HepG2 (cell line): ENCODE data around the gene ALX4. TPM values are rescaled to one million over a fixed set of nuclear protein-coding genes. Genes with fewer than 3 reads are reported as not detected.
A peak's percentile ranks its signal among the peaks of the same experiment; 100 is the strongest.

ENCODE experiments used
- CBX2 ChIP-seq, 2 experiments: fragments of 200-600 bp in 1 of 2; sonication (generic); formaldehyde crosslinking in 1 of 2; IDR thresholded peaks; 2 replicates each; pipeline versions ENCODE4 v1.7.0 to v1.8.1; 2018 to 2022; ENCODE audit warnings: low read depth in 2 of 2, low read length in 1 of 2, mild to moderate bottlenecking in 1 of 2, missing genetic modification reagents in 1 of 2
- CREB1 ChIP-seq, 2 experiments: fragments of 450-650 bp in 1 of 2; IDR thresholded peaks; 2 replicates each; pipeline ENCODE4 v1.6.1; 2016 to 2017; ENCODE audit warnings: control low read depth in 1 of 2, mild to moderate bottlenecking in 1 of 2, missing compliant biosample characterization in 1 of 2, missing genetic modification characterization in 1 of 2
- FOXP1 ChIP-seq, 2 experiments: fragments of 450-650 bp in 1 of 2; IDR thresholded peaks; 2 replicates each; pipeline ENCODE4 v1.6.1; 2017 to 2018; ENCODE audit warnings: antibody characterized with exemption in 1 of 2
- HNRNPUL1 ChIP-seq: fragments of 200-400 bp; formaldehyde crosslinking; IDR thresholded peaks from 2 replicates; pipeline ENCODE4 v1.6.1; 2017; ENCODE audit warnings: low read depth, mild to moderate bottlenecking, low read length, moderate library complexity
- JARID2 ChIP-seq: sonication (generic); formaldehyde crosslinking; IDR thresholded peaks from 2 replicates; pipeline ENCODE4 v1.8.1; 2023; ENCODE audit warnings: missing genetic modification reagents, inconsistent platforms; ENCODE audit not compliant: insufficient replicate concordance
- KLF15 ChIP-seq: sonication (generic); formaldehyde crosslinking; IDR thresholded peaks from 2 replicates; pipeline ENCODE4 v1.8.1; 2023; ENCODE audit warnings: borderline replicate concordance, mild to moderate bottlenecking, inconsistent platforms, missing genetic modification reagents, mixed read lengths
- MEIS2 ChIP-seq: sonication (generic); formaldehyde crosslinking; IDR thresholded peaks from 2 replicates; pipeline ENCODE4 v1.9.0; 2021; ENCODE audit warnings: mild to moderate bottlenecking, missing genetic modification reagents
- NFYB ChIP-seq: sonication (generic); formaldehyde crosslinking; IDR thresholded peaks from 2 replicates; pipeline ENCODE4 v1.4.0; 2020; ENCODE audit warnings: missing genetic modification reagents
- POGZ ChIP-seq: sonication (generic); formaldehyde crosslinking; IDR thresholded peaks from 2 replicates; pipeline ENCODE4 v1.4.0; 2020; ENCODE audit warnings: mild to moderate bottlenecking, missing genetic modification reagents
- PTBP1 ChIP-seq: fragments of 200-400 bp; formaldehyde crosslinking; IDR thresholded peaks from 2 replicates; pipeline ENCODE4 v1.6.1; 2018; ENCODE audit warnings: low read length, low read depth; ENCODE audit not compliant: poor library complexity, severe bottlenecking
- TBL1XR1 ChIP-seq: fragments of 150-350 bp; IDR thresholded peaks from 2 replicates; pipeline ENCODE4 v1.6.1; 2014; ENCODE audit warnings: borderline replicate concordance, low read length; ENCODE audit not compliant: partially characterized antibody
- ZFP36 ChIP-seq: fragments of 150-350 bp; IDR thresholded peaks from 2 replicates; pipeline ENCODE4 v1.6.1; 2018; ENCODE audit warnings: borderline replicate concordance, low read length, low read depth; ENCODE audit not compliant: partially characterized antibody
- ZGPAT ChIP-seq: IDR thresholded peaks from 2 replicates; pipeline ENCODE4 v1.6.1; 2016; ENCODE audit warnings: mild to moderate bottlenecking
- ZNF142 ChIP-seq: sonication (generic); formaldehyde crosslinking; IDR thresholded peaks from 2 replicates; pipeline ENCODE4 v1.4.0; 2020; ENCODE audit warnings: missing genetic modification reagents
- ZNF24 ChIP-seq: fragments of 450-650 bp; IDR thresholded peaks from 2 replicates; pipeline ENCODE4 v1.6.1; 2017; ENCODE audit warnings: antibody characterized with exemption, mild to moderate bottlenecking
- ZNF274 ChIP-seq: sonication (generic); formaldehyde crosslinking; IDR thresholded peaks from 2 replicates; pipeline ENCODE4 v1.5.1; 2020; ENCODE audit warnings: mild to moderate bottlenecking, missing genetic modification reagents
- ZNF354B ChIP-seq: sonication (generic); formaldehyde crosslinking; IDR thresholded peaks from 2 replicates; pipeline ENCODE4 v1.8.0; 2022; ENCODE audit warnings: mild to moderate bottlenecking, missing genetic modification reagents
- ZNF383 ChIP-seq: sonication (generic); formaldehyde crosslinking; IDR thresholded peaks from 2 replicates; pipeline ENCODE4 v1.4.0; 2020; ENCODE audit warnings: missing genetic modification reagents, mild to moderate bottlenecking, borderline replicate concordance
- ZNF564 ChIP-seq: sonication (generic); formaldehyde crosslinking; IDR thresholded peaks from 2 replicates; pipeline ENCODE4 v1.8.1; 2023; ENCODE audit warnings: mild to moderate bottlenecking, missing genetic modification reagents
- ZNF614 ChIP-seq: IDR thresholded peaks from 2 replicates; pipeline ENCODE4 v1.6.1; 2018; ENCODE audit warnings: missing biosample characterization, missing genetic modification reagents, inconsistent platforms, borderline replicate concordance
- ZNF775 ChIP-seq: sonication (generic); formaldehyde crosslinking; IDR thresholded peaks from 2 replicates; pipeline ENCODE4 v1.4.0; 2020; ENCODE audit warnings: missing genetic modification reagents, mild to moderate bottlenecking, moderate library complexity, borderline replicate concordance
- ZSCAN25 ChIP-seq: sonication (generic); formaldehyde crosslinking; IDR thresholded peaks from 2 replicates; pipeline ENCODE4 v1.8.0; 2022; ENCODE audit warnings: mild to moderate bottlenecking, missing genetic modification reagents
- polyA plus RNA-seq, 8 experiments: library from polyadenylated mRNA; depleted of rRNA in 3 of 8; stranded (reverse) in 7 of 8; unstranded in 1 of 8; fragments of >200 nt; fragmentation: Illumina TruSeq in 4 of 8; extraction: Trizol in 4 of 8; gene quantifications; 2 replicates each; pipeline versions ENCODE4 v1.2.1 to v1.2.3, GENCODE V29; 2011 to 2016; ENCODE audit warnings: low read depth in 4 of 8, missing spikeins in 1 of 8, mixed read lengths in 1 of 8; ENCODE audit not compliant: insufficient read depth in 1 of 8
- total RNA-seq, 5 experiments: library from RNA; depleted of rRNA; stranded (reverse); fragments of >200 nt; fragmentation: Illumina TruSeq; extraction: Trizol; gene quantifications; 2 replicates each; pipeline ENCODE4 v1.2.3, GENCODE V29; 2016; ENCODE audit warnings: low read depth in 1 of 5

The ALX4 gene
- total and polyA plus RNA-seq, 2 of the 13 experiments (the other 11 are each of a cell fraction or from before 2014, with no cell fraction given): not detected

GRCh38 chr11:44243595-44244343, 66.2 kb downstream of the ALX4 start (continued):
- TF ChIP-seq ZNF142 (CRISPR knock-in tag) (no peak), ZNF274 (CRISPR knock-in tag) (no peak), MEIS2 (CRISPR knock-in tag) (peak; percentile 24; the same call in 1 of the 2 replicates), JARID2 (CRISPR knock-in tag) (no peak), NFYB (CRISPR knock-in tag) (no peak), CBX2 (IDR thresholded peaks at IDR 0.05; ENCODE audit: low read depth, low read length) (no peak), CBX2 (CRISPR knock-in tag; IDR thresholded peaks at IDR 0.05; ENCODE audit: low read depth) (no peak), POGZ (CRISPR knock-in tag) (0 out of 2 replicates have a peak, but pooled peaks have one; percentile 53), ZFP36 (no peak), ZNF775 (CRISPR knock-in tag) (no peak), ZNF614 (CRISPR knock-in tag) (0 out of 2 replicates have a peak, but pooled peaks have one; percentile 37), HNRNPUL1 (no peak), KLF15 (CRISPR knock-in tag) (no peak), FOXP1 (IDR thresholded peaks at IDR 0.05) (no peak), FOXP1 (CRISPR knock-in tag; IDR thresholded peaks at IDR 0.05) (no peak), ZNF354B (no peak), ZNF24 (0 out of 2 replicates have a peak, but pooled peaks have one; percentile 24), CREB1 (IDR thresholded peaks at IDR 0.05) (no peak), CREB1 (CRISPR knock-in tag; IDR thresholded peaks at IDR 0.05) (no peak), ZGPAT (CRISPR knock-in tag) (peak; percentile 62), TBL1XR1 (no peak), ZSCAN25 (CRISPR knock-in tag) (no peak), ZNF383 (CRISPR knock-in tag) (no peak), ZNF564 (CRISPR knock-in tag) (peak; percentile 52; the same call in 1 of the 2 replicates), PTBP1 (no peak)
